KMS-11 (cell line): ENCODE measurements around the gene POMP.

Experiments used
- H2AFZ ChIP-seq: fragments of 200-600 bp; sonication (generic); 2 replicates; pipeline ENCODE4 v1.6.1; 2016; ENCODE audit warnings: antibody characterized with exemption, mixed run types, low read depth
- H3K27ac ChIP-seq: fragments of 200-600 bp; sonication (generic); 2 replicates; pipeline ENCODE4 v1.6.1; 2016; ENCODE audit warnings: mild to moderate bottlenecking, mixed run types
- H3K27me3 ChIP-seq: fragments of 200-600 bp; sonication (generic); 2 replicates; pipeline ENCODE4 v1.6.1; 2017; ENCODE audit warnings: mild to moderate bottlenecking, low read depth, mixed run types, moderate library complexity; ENCODE audit not compliant: insufficient read depth
- H3K36me3 ChIP-seq: fragments of 200-600 bp; sonication (generic); 2 replicates; pipeline ENCODE4 v1.6.1; 2017; ENCODE audit warnings: mild to moderate bottlenecking, mixed run types; ENCODE audit not compliant: insufficient read depth
- H3K4me1 ChIP-seq: fragments of 200-600 bp; sonication (generic); 2 replicates; pipeline ENCODE4 v1.6.1; 2016; ENCODE audit warnings: mild to moderate bottlenecking, low read depth, mixed run types; ENCODE audit not compliant: poor library complexity, severe bottlenecking
- H3K4me2 ChIP-seq: fragments of 200-600 bp; sonication (generic); 2 replicates; pipeline ENCODE4 v1.7.0; 2016; ENCODE audit warnings: mild to moderate bottlenecking, mixed run types
- H3K4me3 ChIP-seq: fragments of 200-600 bp; sonication (generic); IDR thresholded peaks from 2 replicates; pipeline ENCODE4 v1.6.1; 2017; ENCODE audit warnings: low read depth, low read length, mixed read lengths; ENCODE audit not compliant: insufficient read depth
- H3K79me2 ChIP-seq: fragments of 200-600 bp; sonication (generic); 2 replicates; pipeline ENCODE4 v1.6.1; 2016; ENCODE audit warnings: low read depth, mixed run types; ENCODE audit not compliant: insufficient read depth
- H3K9ac ChIP-seq: fragments of 200-600 bp; sonication (generic); 2 replicates; pipeline ENCODE4 v1.6.1; 2016; ENCODE audit warnings: mild to moderate bottlenecking, mixed run types
- H4K20me1 ChIP-seq: fragments of 200-600 bp; sonication (generic); 2 replicates; pipeline ENCODE4 v1.6.1; 2016; ENCODE audit warnings: mild to moderate bottlenecking, mixed run types; ENCODE audit not compliant: insufficient read depth
- CTCF ChIP-seq: fragments of 200-600 bp; sonication (generic); conservative IDR thresholded peaks from 2 replicates; pipeline ENCODE4 v1.6.1; 2017; ENCODE audit warnings: low read depth, mild to moderate bottlenecking, antibody characterized with exemption, low read length, moderate library complexity, mixed read lengths

Gene POMP

GRCh38 chr13:28638756-28639155, 20.2 kb upstream of the POMP start:
- Histone ChIP-seq H4K20me1 (no peaks in the 10 kb centered on the region), H3K9ac (no peak overlapping the region), H3K4me3 (no peak overlapping the region), H3K27ac (no peak overlapping the region), H3K27me3 (no peaks in the 10 kb centered on the region), H3K4me2 (no peak overlapping the region), H3K36me3 (no peaks in the 10 kb centered on the region), H3K4me1 (peaks cover 22% of the 10 kb centered on the region), H3K79me2 (no peaks in the 10 kb centered on the region), H2AFZ (no peak overlapping the region)
- no peak for TF ChIP-seq CTCF

- Histone ChIP-seq H3K9ac (no peak overlapping the region), H3K4me2 (no peak overlapping the region), H3K4me3 (no peak overlapping the region), H3K27ac (no peak overlapping the region), H3K27me3 (no peaks in the 10 kb centered on the region), H3K36me3 (no peaks in the 10 kb centered on the region), H3K4me1 (peaks cover 22% of the 10 kb centered on the region), H2AFZ (no peak overlapping the region), H4K20me1 (no peaks in the 10 kb centered on the region), H3K79me2 (no peaks in the 10 kb centered on the region)
- no peak for TF ChIP-seq CTCF
These were observed 17.9 kb upstream of the POMP start for GRCh38 chr13:28640861-28641599.

GRCh38 chr13:28641600-28641926, 17.4 kb upstream of the POMP start:
- no peaks in the 10 kb centered on the region for H4K20me1 ChIP-seq
- no peak overlapping the region for H3K9ac ChIP-seq
- H3K4me1 ChIP-seq: peaks cover 22% of the 10 kb centered on the region
- TF ChIP-seq CTCF: no peak
- no peaks in the 10 kb centered on the region for H3K27me3 ChIP-seq
- H3K4me2 ChIP-seq: no peak overlapping the region
- no peaks in the 10 kb centered on the region for H3K36me3 ChIP-seq
- no peak overlapping the region for H3K4me3 ChIP-seq
- H3K79me2 ChIP-seq: no peaks in the 10 kb centered on the region
- H2AFZ ChIP-seq: no peak overlapping the region
- H3K27ac ChIP-seq: no peak overlapping the region

- no peaks in the 10 kb centered on the region for H3K36me3 ChIP-seq
- no peak overlapping the region for H3K4me2 ChIP-seq
- H3K9ac ChIP-seq: no peak overlapping the region
- no peaks in the 10 kb centered on the region for H4K20me1 ChIP-seq
- no peaks in the 10 kb centered on the region for H3K4me1 ChIP-seq
- no peaks in the 10 kb centered on the region for H3K27me3 ChIP-seq
- no peak overlapping the region for H3K27ac ChIP-seq
- TF ChIP-seq CTCF: no peak
- H3K79me2 ChIP-seq: no peaks in the 10 kb centered on the region
- H2AFZ ChIP-seq: no peak overlapping the region
- no peak overlapping the region for H3K4me3 ChIP-seq
These were observed 8.6 kb upstream of the POMP start for GRCh38 chr13:28650284-28650683.
